Stimulated activated CD8-positive, alpha-beta memory T cell treated with anti-CD3 and anti-CD28 coated beads, Interleukin-4, amount 100 ng/mL, for 4 hours (primary cell): ENCODE results near the gene PSMG1.
"Not testable (repeated sequence)": the region's sequence is repeated elsewhere in the genome, so short reads cannot be mapped to it uniquely, and the experiment has no call there.

Experiments used
- DNase-seq, 2 donors: peaks; one replicate each; pipeline ENCODE4 v3.0.0-alpha.2; 2020; ENCODE audit warnings: low read depth in 2 of 2, low spot score in 1 of 2

Gene PSMG1, protein sequence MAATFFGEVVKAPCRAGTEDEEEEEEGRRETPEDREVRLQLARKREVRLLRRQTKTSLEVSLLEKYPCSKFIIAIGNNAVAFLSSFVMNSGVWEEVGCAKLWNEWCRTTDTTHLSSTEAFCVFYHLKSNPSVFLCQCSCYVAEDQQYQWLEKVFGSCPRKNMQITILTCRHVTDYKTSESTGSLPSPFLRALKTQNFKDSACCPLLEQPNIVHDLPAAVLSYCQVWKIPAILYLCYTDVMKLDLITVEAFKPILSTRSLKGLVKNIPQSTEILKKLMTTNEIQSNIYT

DNA sequence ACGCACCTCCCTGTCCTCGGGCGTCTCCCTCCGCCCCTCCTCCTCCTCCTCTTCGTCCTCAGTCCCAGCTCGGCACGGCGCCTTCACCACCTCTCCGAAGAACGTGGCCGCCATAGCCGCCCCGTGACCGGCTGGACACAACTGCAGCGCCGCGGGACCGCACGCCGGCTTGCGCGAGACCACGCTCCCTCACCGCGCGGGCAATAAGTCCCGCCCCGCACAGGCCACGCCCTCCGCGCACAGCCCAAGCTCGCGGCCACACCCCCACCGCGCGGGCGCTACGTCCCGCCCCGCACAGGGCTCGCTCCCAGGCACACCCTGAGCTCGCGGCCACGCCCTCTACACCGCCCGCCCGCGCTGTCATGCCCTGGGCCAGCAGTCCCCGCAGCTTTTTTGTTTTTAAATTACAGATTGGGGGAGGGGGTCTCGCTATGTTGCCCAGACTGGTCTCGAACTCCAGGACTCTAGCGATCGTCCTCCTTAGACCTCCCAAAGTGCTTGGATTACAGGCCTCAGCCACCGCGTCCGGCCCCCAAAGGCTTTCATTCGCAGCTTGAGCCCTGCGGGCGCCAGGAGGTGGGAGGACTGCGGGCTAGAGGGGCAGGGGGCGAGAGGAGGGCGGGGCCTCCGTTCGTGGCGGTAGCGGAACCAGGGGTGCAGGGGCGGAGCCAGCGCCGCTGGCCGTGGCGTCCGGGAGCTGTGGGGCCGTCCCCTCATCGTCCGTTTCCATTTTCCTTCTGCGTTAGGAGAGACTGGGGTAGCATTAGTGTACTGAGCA, at the start of gene PSMG1:
TSS of gene PSMG1 (minus strand) at position 180 of the 778 bp plus-strand sequence. CDS start at position 114, 66 bp downstream.
- peak; percentile 85 to 88 for DNase-seq

DNA sequence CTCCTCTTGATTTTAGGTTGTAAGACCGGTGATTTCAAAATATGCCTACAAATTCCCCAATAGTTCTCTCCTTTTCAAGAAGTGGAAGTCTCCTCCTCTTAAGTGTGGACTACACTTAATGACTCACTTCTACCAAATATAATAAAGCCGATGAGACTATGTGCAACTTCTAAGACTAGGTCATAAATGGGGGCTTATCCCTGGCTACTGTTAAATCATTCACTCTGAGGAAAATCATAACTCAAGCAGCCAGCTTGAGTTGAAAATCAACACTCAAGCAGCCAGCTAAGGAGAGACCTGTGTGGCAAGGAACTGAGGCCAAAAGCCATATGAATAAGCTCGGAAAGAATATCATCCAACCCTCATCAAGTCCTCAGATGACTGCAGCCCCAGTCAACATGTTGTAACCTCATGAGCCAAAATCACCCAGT, 49.6 kb upstream of the PSMG1 start:
- DNase-seq = no peak

DNA sequence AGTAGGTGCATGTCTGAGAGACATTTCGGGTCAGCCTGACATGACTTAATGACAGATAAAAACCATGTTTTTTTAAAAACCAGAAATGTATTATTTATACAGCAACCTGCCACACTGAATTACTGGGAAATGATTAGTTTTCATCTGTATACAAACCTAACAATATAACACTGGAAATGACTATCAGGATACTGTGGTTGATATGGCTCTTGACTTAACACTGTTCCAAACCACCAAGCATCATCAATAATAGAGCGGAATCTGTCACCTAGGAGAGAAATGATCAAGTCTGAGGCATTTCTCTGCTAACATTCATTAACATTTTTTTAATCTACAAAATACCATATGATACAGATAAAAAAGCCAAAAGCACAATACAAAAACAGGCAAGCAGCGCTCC, 41.7 kb upstream of the PSMG1 start:
- DNase-seq = no peak

DNA sequence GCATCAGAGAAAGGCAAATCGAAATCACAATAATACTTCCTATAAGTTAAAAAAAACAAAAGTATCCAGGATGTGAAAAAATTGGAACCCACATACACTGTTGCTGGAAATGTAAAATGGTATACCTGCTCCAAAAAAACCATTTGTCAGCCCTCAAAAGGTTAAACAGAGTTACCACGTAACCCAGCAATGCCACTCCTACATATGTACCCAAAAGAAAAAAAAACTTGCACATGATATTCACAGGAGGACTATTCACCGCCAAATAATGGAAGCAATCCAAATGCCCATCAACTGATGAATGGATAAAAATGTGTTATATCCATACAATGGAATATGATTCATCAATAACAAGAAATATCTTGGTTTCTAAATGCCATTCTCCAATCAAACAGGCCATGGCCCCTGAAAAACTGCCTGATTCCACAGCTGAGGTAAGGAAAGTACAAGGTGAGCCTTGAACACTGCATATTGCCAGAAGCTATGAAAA, 38.8 kb upstream of the PSMG1 start:
- no peak for DNase-seq

DNA sequence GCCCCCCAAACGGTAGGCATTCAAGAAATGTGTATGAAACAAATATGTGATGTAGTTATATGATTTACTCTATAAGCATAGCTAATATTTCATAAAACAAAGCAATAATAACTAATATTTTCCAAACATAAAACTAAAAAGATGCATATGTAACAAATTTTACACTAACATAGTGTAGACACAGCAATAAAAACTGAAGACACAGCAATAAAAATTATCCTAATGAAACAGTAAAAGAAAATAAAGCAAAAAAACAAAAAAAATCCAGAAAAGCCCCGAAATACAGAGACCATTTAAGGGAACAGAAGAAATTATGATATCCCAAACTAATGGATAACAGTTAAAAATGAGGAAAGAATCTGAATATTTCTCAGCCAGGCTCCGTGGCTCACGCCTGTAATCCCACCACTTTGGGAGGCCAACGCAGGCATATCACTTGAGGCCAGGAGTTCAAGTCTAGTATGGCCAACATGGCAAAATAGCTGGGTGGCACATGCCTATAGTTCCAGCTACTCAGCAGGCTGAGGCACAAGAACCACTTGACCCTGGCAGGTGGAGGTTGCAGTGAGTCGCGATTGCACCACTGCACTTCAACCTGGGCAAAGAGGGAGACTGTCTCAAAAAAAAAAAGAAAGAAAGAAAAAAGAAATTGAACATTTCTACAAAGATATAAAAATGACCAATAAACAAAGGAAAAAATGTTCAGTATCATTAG, 38.2 kb upstream of the PSMG1 start:
- DNase-seq = no peak

DNA sequence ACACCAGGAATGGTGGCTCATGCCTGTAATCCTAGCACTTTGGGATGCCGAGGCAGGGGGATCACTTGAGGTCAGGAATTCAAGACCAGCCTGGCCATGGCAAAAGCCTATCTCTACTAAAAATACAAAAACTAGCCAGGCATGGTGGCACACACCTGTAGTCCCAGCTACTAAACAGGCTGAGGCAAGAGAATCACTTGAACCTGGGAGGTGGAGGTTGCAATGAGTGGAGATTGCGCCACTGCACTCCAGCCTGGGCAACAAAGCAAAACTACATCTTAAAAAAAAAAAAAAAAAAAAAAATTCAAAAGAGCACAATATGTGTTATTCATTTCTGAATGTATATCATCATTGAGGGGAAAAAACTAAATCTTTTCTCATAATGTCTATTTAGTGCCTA, 37.6 kb upstream of the PSMG1 start:
- not testable (repeated sequence) for DNase-seq

DNA sequence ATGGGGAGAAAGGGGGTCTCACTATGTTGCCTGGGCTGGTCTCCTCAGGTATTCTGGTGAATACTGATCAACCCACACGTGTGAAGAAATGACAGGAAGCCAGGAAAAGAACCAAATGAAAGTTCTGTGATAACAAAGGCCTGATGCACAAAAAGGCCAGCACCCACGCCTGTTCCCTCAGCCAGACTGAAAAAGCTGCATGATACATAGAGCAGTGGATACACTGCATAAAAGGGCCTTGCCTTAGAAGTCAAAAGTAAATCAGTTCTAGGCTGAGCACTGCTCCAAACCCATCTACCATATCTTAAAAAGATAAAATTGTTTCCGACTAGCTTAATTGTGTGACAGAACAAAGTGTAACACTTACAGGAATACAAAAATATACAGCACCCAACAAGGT, 36.9 kb upstream of the PSMG1 start:
- no peak for DNase-seq

DNA sequence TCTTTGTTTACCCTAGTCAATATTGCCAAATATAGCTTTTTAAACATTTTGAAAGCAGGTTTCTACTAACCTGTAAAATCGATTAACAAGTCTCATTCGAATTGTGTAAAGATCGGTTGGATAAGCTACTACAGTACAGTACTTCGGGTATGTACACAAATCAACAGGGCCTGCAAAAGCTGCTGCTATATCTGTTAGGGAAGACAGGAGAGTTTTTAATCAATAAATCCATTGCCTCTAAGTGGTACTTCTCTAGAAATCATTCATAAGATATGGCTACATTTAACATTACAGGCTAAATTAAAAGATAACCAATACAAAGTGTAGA, 34.8 kb upstream of the PSMG1 start:
- DNase-seq = no peak

DNA sequence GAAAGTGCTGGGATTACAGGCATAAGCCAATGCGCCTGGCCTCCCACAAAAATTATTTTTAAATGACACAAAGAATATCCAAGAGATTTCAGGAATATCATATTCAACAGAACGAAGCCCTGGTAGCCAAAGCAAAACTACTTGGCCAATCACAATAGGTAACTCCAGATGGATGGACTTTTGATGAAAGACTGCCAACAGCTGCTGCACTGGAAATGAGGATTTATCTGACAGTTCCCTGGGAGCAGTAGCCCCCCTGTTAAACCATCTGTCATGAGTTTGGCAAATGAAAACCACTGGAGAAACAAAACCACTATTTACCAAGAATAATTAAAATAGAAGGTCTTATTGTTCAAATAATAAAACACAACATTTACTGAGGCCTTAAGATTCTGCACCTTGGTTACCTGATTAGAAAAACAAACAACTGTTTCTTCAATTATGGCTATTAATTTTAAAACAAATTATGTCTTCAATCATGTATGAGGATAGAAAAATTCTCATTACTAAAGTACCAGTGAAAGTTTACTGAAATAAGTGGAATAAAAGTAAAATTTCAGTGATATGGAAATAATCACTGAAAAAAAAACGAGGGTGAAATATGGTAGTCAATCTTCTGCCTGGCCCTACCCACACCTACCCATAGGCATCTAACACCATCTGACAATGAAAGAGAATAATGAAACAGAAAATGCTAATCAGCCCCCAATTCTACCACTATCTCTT, 34.3 kb upstream of the PSMG1 start:
- no peak for DNase-seq

DNA sequence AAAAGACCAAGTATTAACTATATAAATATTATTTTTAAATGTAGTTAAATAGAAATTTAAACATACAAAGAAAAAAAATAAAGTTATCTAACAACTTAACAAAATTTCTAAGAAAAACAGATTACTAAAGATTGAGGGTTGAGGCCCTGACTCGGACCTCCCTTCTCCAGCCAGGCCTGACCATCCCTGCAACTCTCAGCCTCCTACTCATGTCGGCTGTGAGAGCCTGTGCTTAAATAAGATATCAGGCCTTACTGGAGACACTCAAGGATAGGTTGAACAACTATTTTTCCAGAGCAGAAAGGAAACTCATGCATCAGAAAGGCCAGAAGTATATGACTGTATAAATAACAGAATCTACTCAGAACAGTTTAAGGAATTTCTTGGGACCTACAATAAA, 33.0 kb upstream of the PSMG1 start:
- DNase-seq = no peak

DNA sequence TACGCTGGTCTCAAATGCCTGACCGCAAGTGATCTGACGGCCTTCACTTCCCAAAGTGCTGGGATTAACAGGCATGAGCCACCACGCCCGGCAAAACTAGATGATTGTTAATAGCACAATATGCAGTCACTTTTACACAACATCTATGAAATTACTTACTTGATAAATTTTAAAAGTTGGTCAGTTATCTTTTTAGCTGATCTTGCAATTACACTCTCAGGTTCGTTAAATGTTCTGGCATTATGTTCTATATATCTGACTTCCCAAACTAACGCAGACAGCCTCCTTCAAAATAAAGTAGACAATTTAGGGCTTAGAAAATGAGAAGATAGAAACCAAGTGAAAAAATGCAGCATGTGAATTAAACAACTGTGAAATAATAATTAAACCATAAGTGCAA, 31.8 kb upstream of the PSMG1 start:
- no peak for DNase-seq

DNA sequence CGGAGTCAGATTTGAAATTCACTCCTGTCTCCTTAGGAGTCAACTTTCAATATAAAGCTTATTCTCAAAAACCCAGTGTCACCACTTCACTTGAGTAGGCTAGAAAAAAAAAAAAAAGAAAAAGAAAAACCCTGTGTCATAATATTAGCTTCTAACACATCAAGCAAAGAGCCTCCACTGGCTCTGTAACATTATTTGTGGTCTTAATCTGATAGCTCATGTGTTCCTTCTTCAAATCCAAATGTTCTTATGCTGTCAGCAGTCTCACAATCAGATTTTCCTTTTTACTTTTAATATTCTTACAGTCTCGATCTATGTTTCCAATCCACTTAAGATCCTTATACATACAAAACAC, 26.1 kb upstream of the PSMG1 start:
- no peak for DNase-seq

DNA sequence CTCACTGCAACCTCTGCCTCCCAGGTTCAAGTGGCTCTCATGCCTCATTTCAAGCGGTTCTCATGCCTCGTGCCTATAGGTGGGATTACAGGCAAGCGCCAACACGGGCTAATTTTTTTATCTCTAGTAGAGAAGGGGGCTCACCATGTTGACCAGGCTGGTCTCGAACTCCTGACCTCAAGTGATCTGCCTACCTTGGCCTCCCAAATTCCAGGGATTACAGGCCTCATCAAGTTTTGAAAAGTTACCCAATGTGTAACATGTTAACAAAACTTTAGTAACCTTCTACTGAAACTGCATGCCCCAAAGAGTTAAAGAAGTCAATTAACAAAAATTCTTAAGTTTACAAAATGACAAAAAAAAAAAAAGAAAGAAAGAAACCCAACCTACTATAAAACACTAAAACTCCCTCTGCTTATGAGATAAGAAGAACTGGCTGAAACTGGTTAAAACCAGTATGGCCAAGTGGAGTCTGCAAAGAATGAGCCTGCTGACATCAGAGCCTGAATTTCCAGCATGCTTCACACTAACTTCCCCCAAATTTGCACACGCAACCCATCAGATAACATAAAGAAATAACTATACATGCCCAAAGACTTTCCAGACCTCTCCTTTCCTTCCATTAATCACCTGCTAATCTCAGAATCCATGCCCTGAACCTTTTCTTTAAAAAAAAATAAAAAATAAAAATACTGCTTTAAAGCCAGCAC, 25.5 kb upstream of the PSMG1 start:
- no peak for DNase-seq

DNA sequence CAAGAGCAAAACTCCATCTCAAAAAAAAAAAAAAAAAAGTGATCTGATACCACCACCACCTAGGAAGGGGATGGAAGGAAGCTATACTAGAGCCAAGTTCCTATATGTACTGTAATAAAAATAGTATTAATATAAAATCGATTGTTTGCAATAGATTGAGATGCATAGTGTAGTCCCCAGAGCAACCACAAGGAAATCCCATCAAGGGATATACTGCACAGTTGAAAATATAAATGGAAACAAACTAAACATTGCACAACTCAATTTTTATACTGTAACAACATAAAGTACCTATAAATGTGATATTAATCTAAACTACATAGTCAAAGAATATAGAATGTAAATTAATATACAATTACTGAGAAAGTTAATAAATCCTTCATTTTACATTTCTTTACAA, 20.9 kb upstream of the PSMG1 start:
- no peak for DNase-seq

DNA sequence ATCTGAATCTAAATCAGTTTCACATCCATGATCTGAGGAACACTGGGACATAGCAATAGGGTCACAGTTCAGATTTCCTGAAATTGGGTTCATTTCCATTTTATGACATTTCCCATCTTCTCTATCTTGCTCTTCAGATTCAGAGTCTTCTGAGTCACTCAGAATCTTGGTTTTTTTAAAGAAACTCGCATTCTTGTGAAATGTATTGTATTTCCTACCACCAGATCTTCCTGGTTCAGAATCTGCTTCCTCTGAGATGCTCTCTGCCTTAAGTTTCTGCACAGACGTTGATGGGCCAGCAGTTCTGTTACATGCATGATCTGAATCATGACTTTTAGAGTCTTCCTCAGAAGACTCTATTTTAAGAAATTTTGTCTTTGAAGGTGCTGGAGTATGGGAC, 15.5 kb upstream of the PSMG1 start:
- DNase-seq = no peak

DNA sequence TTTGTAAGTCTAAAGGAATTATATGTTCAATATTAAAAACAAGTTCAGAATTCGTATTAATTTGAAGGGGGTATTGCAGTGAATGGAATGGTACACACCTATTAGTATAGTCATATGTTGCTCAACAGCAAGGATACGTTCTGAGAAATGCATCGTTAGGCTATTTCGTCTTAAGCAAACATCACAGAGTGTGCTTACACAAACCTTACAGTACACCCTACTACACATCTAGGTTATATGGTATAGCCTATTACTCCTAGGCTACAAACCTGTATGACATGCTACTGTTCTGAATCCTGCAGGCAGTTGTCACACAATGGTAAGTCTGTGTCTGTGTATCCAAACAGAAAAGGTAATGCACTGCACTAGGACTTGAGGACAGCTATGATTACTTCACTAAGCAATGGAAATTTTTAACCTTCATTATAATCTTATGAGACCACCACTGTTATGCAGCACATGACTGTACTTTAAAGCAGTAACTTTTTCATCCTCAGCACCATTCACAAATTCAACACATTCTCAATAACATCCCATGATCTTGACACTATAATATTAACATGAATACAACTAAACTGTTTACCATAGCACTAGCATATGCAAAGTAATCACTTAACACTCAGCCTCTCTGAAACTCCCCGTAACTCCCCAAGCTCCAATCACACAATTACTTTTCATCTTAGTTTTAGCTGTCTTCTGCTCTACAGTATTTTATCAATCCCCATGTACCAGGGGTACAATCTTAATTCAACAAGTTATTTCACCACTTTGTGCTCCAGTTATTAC, 14.4 kb upstream of the PSMG1 start:
- DNase-seq = no peak

DNA sequence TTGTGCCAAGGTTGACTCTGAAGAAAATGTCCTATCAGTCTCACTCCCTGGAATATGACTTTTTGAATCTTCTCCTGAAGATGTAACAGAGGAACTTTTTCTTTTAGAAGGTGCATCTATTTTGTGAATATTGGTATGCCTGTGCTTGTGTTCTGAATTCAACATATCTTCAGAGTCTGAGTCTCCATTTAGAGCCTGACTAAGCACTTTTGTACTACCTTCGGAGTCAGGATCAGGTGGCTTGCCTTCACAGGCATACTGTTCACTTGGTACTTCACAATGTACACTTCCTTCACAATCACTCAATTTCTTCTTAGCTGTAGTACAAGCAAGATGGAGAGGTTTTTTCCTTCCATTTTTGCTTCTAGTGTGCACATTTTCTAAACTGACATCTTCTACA, 13.6 kb upstream of the PSMG1 start:
- DNase-seq = no peak

DNA sequence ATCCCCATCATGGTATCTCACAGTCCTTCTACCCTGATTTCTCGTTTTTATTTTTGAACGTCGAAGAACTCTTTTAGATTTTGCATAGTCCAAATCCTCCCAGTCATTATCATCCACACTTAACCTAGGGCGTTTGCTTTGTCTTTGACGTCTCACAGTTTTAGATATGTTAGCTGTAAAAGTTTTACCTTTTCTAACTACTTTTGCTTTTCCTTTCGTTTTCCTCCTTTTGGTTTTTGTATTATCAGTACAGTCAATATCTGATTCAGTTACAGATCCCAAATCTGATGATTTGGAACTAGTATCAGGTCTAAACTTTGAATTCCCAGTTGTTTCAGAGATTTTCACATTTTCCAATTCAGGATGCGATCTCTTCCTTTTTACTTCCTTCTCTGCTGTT, 13.1 kb upstream of the PSMG1 start:
- no peak for DNase-seq

DNA sequence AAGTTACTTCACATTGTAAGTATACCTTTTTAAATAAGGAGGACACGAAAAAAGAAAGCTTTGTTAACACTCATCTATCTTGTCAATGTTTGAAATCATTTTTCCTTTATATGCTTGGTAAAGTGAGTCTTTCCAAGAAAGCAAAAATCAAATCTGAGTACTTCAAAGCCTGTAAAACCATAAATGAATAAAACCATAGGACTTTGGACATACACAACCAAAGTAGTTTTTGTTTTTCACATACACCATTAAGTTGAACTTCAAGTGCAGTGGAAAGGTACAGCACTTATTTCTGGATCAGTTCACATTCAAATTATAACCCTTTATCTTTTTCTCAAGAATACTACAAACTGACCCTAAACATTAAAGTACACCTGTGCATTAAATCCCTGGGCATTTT, 10.1 kb upstream of the PSMG1 start:
- no peak for DNase-seq
